Upper lobe of left lung (tissue), 6 donors: ENCODE data around the gene THBS2. TPM values are rescaled to one million over a fixed set of nuclear protein-coding genes. Genes with fewer than 3 reads are reported as not detected.
A peak's percentile ranks its signal among the peaks of the same experiment; 100 is the strongest.

Experiments used
- ATAC-seq, 2 donors: fragments of 200-7000 bp; cut with Tn5 transposase; one replicate each; pipeline ENCODE4 v1.9.1; 2022; ENCODE audit warnings: mild to moderate bottlenecking in 2 of 2, moderate library complexity in 2 of 2; ENCODE audit not compliant: low FRiP score in 2 of 2
- DNase-seq, 2 donors: peaks; one replicate each; pipeline ENCODE4 v3.0.0-alpha.2; 2019 to 2020
- H3K27ac ChIP-seq, 4 donors: fragments of 200-600 bp; sonication (generic); one replicate each; pipeline ENCODE4 v1.5.1; 2016 to 2019
- H3K27me3 ChIP-seq, 4 donors: fragments of 200-600 bp; sonication (generic); one replicate each; pipeline ENCODE4 v1.5.1; 2017 to 2019
- H3K36me3 ChIP-seq, 4 donors: fragments of 200-600 bp; sonication (generic); one replicate each; pipeline ENCODE4 v1.5.1; 2016 to 2019
- H3K4me1 ChIP-seq, 4 donors: fragments of 200-600 bp; sonication (generic); one replicate each; pipeline ENCODE4 v1.5.1; 2018 to 2019
- H3K4me3 ChIP-seq, 4 donors: fragments of 200-600 bp; sonication (generic); one replicate each; pipeline ENCODE4 v1.5.1; 2017 to 2019; ENCODE audit warnings: mild to moderate bottlenecking in 2 of 4, moderate library complexity in 1 of 4
- H3K9me3 ChIP-seq, 4 donors: fragments of 200-600 bp; sonication (generic); one replicate each; pipeline ENCODE4 v1.5.1; 2018 to 2019
- CTCF ChIP-seq, 6 experiments: fragments of 450-650 bp in 4 of 6; fragments of 200-600 bp in 2 of 6; sonication (generic) in 2 of 6; IDR thresholded peaks; one replicate each; pipeline ENCODE4 v1.5.1; 2016 to 2019; ENCODE audit warnings: antibody characterized with exemption in 6 of 6
- EP300 ChIP-seq, 4 donors: sonication (generic); formaldehyde crosslinking; IDR thresholded peaks; one replicate each; pipeline ENCODE4 v1.5.1; 2017; ENCODE audit warnings: antibody characterized with exemption in 4 of 4, control low read depth in 2 of 4
- POLR2A ChIP-seq, 4 donors: fragments of 450-650 bp; IDR thresholded peaks; one replicate each; pipeline ENCODE4 v1.5.1; 2016 to 2017; ENCODE audit warnings: antibody characterized with exemption in 4 of 4, mild to moderate bottlenecking in 2 of 4
- POLR2AphosphoS5 ChIP-seq, 2 donors: sonication (generic); formaldehyde crosslinking; IDR thresholded peaks; one replicate each; pipeline ENCODE4 v1.5.1; 2017; ENCODE audit warnings: antibody characterized with exemption in 2 of 2
- WGBS, 2 donors: methylation state at CpG; one replicate each; pipeline ENCODE4 v1.1.5; 2017 to 2018; 5-methylcytosine and 5-hydroxymethylcytosine counted together
- total RNA-seq, 6 donors: library from RNA; depleted of rRNA in 4 of 6; stranded (reverse); fragments of >200 nt in 4 of 6; gene quantifications; one replicate each; pipeline versions ENCODE4 v1.1.0 to v1.2.1, GENCODE V29; 2016 to 2021
- donor health status: DM: no; HTN: no; CAD: no; lungs with moderate emphysema.
- donor health status: DM: no; HTN: yes; CAD: no; lungs with severe emphysema.

The THBS2 gene
- total RNA-seq, 6 donors from 2014 or later = 5.3 to 43.2 (median 17.3) TPM

GRCh38 chr6:169246445-169246844 is 7.2 kb downstream of the THBS2 start:
- ATAC-seq = no peak
- Histone ChIP-seq H3K4me3 (no peak overlapping the region), H3K4me1 (no peaks in the 10 kb centered on the region), H3K27ac (no peak overlapping the region), H3K9me3 (no peaks in the 10 kb centered on the region), H3K36me3 (peaks cover 0 to 2% (median 0%) of the 10 kb centered on the region in 4 donors), H3K27me3 (peaks cover 0 to 2% (median 0%) of the 10 kb centered on the region in 4 donors)
- no peak for DNase-seq
- TF ChIP-seq POLR2AphosphoS5 (IDR thresholded peaks at IDR 0.05) (no peak), CTCF (IDR thresholded peaks at IDR 0.05) (no peak), POLR2A (IDR thresholded peaks at IDR 0.05) (no peak), EP300 (IDR thresholded peaks at IDR 0.05) (no peak)
- 60 to 91% methylated on average over 6 of the region's 6 CpGs for WGBS, 2 donors

DNA sequence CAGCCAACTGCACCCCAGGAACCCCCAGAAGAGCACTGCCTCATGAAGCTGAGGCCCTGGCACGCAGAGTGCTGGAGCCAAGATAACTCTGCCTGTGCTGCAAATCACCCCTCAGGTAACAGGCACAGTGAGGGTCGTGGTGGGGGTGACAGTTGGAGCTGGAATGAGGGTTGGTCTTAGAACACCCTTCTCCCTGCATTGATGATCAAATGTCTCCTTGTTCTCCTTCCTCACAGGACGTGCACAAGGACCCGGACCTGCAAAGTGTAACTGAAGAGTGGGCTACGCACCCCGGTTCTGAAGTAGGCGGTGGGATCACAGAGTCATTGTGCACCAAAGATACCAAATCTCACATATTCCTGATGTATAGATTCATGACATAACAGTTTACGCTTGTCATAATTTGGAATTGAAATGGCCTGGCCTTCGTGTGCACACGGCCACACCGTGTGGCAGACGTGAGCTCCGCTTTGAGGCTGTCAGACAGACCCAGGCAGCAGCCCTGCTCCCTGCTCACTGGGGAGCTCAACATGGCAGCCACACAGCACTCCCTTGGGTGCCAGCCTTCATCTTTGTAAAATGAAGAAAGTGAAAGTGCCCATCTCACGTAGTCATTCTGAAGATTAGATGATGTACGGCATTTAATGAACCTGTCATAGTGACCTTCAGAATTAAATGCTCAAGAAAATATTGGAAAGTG is 8.8 kb downstream of the THBS2 start:
- Histone ChIP-seq H3K9me3 (no peaks in the 10 kb centered on the region), H3K27me3 (no peaks in the 10 kb centered on the region), H3K4me1 (no peaks in the 10 kb centered on the region), H3K4me3 (no peak overlapping the region), H3K36me3 (peaks cover 0 to 2% (median 0%) of the 10 kb centered on the region in 4 donors), H3K27ac (no peak overlapping the region)
- ATAC-seq (no peak), DNase-seq (no peak)
- no peak for TF ChIP-seq CTCF (IDR thresholded peaks at IDR 0.05)
- TF ChIP-seq POLR2A (IDR thresholded peaks at IDR 0.05) = no peak
- no peak for TF ChIP-seq EP300 (IDR thresholded peaks at IDR 0.05)
- no peak for TF ChIP-seq POLR2AphosphoS5 (IDR thresholded peaks at IDR 0.05)
- WGBS, 2 donors = 88 to 91% methylated on average over 13 to 15 of the region's 15 CpGs

GRCh38 chr6:169243661-169244060 is 10.0 kb downstream of the THBS2 start:
- H3K9me3 ChIP-seq = no peaks in the 10 kb centered on the region
- no peaks in the 10 kb centered on the region for H3K27me3 ChIP-seq
- H3K4me3 ChIP-seq = no peak overlapping the region
- H3K4me1 ChIP-seq = no peaks in the 10 kb centered on the region
- DNase-seq = no peak
- no peak for ATAC-seq
- 50 to 57% methylated on average over 1 of the region's 1 CpG for WGBS, 2 donors
- peaks cover 0 to 2% (median 0%) of the 10 kb centered on the region in 4 donors for H3K36me3 ChIP-seq
- TF ChIP-seq CTCF (IDR thresholded peaks at IDR 0.05) = no peak
- no peak for TF ChIP-seq EP300 (IDR thresholded peaks at IDR 0.05)
- TF ChIP-seq POLR2A (IDR thresholded peaks at IDR 0.05) = no peak
- TF ChIP-seq POLR2AphosphoS5 (IDR thresholded peaks at IDR 0.05) = no peak
- no peak overlapping the region for H3K27ac ChIP-seq

GRCh38 chr6:169243186-169243585 is 10.5 kb downstream of the THBS2 start:
- Histone ChIP-seq H3K4me3 (no peak overlapping the region), H3K9me3 (no peaks in the 10 kb centered on the region), H3K27me3 (no peaks in the 10 kb centered on the region), H3K27ac (no peak overlapping the region), H3K4me1 (no peaks in the 10 kb centered on the region), H3K36me3 (peaks cover 0 to 2% (median 0%) of the 10 kb centered on the region in 4 donors)
- no peak for ATAC-seq
- 84 to 94% methylated on average over 11 of the region's 11 CpGs for WGBS, 2 donors
- TF ChIP-seq POLR2AphosphoS5 (IDR thresholded peaks at IDR 0.05) (no peak), EP300 (IDR thresholded peaks at IDR 0.05) (no peak)
- no peak for DNase-seq

DNA sequence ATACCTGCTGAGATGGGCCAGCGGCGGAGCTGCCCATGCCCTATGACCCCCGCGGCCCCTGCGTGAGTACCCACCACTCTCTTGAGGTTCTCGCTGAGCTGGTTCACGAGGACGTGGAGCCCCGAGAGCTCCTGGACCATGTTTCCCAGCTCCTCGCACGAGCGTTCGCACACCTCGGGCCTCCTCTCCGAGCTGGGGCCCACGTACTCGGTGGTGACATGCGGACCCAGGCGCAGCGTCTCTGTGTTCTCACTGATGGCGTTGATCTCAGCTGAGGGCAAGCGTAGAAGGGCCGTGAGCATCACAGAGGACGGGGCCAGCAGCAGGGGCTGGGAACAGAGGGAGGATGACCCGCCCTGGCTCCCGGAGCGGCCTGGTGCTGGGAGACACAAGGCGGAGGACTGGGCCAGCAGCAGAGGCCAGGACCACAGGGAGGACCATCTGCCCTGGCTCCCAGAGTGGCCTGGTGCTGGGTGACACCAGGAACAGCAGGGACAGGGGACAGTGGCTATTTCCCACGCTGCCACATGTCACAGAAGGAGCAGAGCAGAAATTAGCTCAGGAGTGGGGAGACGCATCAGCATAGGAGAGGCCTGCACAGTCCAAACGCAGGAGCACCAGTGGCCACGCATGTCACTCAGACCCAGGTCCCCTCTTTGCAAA is 11.8 kb downstream of the THBS2 start:
- DNase-seq = peak in 1 of 2 donors; percentile 63
- no peaks in the 10 kb centered on the region for H3K27me3 ChIP-seq
- no peaks in the 10 kb centered on the region for H3K36me3 ChIP-seq
- no peak for ATAC-seq
- 78 to 92% methylated on average over 12 to 32 of the region's 32 CpGs for WGBS, 2 donors
- H3K27ac ChIP-seq = no peak overlapping the region
- TF ChIP-seq POLR2A (IDR thresholded peaks at IDR 0.05) (no peak), POLR2AphosphoS5 (IDR thresholded peaks at IDR 0.05) (no peak), EP300 (IDR thresholded peaks at IDR 0.05) (no peak), CTCF (IDR thresholded peaks at IDR 0.05) (no peak)
- H3K4me1 ChIP-seq = no peaks in the 10 kb centered on the region
- no peak overlapping the region for H3K4me3 ChIP-seq
- no peaks in the 10 kb centered on the region for H3K9me3 ChIP-seq
